ENCODE results near the gene LRIG1.

LRIG1 gene

GRCh38 chr3:66409771-66410754, 90.8 kb downstream of the LRIG1 start:
- no peak for TF ChIP-seq CTCF (conservative IDR thresholded peaks at IDR 0.05; ENCODE audit: low read depth, low read length)
- no peak overlapping the region for H3K4me3 ChIP-seq (ENCODE audit: low read depth, low read length)

GRCh38 chr3:66407611-66408218, 93.1 kb downstream of the LRIG1 start:
- TF ChIP-seq CTCF (conservative IDR thresholded peaks at IDR 0.05; ENCODE audit: low read depth, low read length) = peak; percentile 94
- peak; percentile 66 for DNase-seq (ENCODE audit: low read depth)
- H3K4me3 ChIP-seq (ENCODE audit: low read depth, low read length) = no peak overlapping the region

More at GRCh38 chr3:66409771-66410754, 90.8 kb downstream of the LRIG1 start:
- no peak for DNase-seq (ENCODE audit: low read depth)

DNA sequence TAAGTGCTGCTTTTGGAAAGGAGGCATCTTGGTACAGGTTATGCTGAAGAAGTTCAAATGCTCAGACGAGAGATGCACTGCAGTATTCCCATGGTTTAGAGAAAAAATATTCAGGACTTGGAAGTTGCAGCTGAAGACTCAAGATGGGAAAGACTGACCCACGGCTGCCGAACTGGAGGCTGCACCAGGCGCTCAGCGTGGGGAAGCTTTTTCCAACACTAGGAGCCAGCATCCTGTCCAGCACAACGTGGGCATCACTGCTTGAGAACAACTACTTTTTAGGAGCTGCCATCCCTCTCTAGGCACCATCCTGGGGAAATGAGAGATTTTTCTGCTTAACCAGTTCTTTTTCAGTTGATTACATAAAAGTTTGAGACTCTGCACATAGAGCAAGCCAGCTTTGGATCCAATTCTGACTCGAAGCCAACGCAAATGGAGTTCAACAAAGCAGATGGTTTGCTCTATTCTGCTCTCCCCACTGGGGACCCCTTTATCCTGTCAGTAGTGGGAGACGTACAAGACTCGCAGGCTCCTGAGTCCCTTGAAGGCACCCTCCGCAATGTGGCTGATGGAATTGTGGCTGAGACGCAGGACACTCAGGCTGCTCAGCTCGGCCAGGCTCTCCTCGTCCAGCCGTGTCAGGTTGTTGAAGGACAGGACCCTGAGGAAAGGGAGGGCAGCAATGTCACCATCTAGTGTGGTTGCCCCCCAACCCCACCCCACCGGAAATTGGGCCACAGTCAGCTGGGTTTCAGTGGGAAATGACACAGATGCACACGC, 93.8 kb downstream of the LRIG1 start:
- no peak for TF ChIP-seq CTCF (conservative IDR thresholded peaks at IDR 0.05; ENCODE audit: low read depth, low read length)
- no peak for DNase-seq (ENCODE audit: low read depth)
- H3K4me3 ChIP-seq (ENCODE audit: low read depth, low read length) = no peak overlapping the region

DNA sequence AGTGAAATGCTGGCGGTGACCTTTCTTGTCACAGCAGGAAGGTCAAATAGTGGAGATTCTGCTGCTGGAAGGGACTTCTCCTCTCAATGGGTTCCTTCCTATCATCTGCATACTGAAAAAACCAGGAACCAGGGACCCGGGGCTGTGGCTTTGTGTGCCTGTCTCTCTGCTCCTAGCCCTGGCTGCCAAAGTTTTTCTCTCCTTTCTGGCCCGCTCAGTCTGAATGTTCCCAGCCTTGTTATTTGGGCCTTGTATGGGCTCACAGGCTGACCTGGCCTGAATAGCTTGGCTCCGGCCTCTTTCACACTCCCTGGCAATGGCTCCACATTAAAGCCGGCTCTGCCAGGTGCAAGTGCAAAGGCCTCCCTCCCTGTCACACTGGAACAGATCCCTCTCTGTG, 94.7 kb downstream of the LRIG1 start:
- no peak overlapping the region for H3K4me3 ChIP-seq (ENCODE audit: low read depth, low read length)
- no peak for TF ChIP-seq CTCF (conservative IDR thresholded peaks at IDR 0.05; ENCODE audit: low read depth, low read length)
- no peak for DNase-seq (ENCODE audit: low read depth)

DNA sequence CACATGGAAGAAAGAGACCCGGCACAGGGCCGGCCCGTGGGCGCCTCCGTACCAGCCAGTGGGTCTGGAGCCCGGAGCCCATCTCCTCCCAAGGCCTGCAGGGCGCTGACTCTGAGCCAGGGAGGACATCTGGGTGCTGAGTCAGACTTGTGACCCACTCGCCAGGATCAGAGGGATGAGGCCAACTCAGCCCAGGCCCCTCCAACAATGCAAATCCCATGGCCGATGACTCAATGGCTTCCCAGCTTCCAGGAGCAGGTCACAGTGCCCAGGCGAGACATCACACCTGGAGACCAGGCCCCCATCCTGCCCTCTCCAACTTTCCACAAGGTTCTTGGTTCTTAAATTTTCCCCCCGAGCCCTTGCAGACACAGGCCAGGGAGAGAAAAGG, 95.1 kb downstream of the LRIG1 start:
- no peak overlapping the region for H3K4me3 ChIP-seq (ENCODE audit: low read depth, low read length)
- peak; percentile 34 for DNase-seq (ENCODE audit: low read depth)
- no peak for TF ChIP-seq CTCF (conservative IDR thresholded peaks at IDR 0.05; ENCODE audit: low read depth, low read length)

GRCh38 chr3:66404903-66405700, 95.7 kb downstream of the LRIG1 start:
- no peak for DNase-seq (ENCODE audit: low read depth)
- TF ChIP-seq CTCF (conservative IDR thresholded peaks at IDR 0.05; ENCODE audit: low read depth, low read length) = no peak
- H3K4me3 ChIP-seq (ENCODE audit: low read depth, low read length) = no peak overlapping the region
